ENCODE measurements around the gene AMACR.

DNA sequence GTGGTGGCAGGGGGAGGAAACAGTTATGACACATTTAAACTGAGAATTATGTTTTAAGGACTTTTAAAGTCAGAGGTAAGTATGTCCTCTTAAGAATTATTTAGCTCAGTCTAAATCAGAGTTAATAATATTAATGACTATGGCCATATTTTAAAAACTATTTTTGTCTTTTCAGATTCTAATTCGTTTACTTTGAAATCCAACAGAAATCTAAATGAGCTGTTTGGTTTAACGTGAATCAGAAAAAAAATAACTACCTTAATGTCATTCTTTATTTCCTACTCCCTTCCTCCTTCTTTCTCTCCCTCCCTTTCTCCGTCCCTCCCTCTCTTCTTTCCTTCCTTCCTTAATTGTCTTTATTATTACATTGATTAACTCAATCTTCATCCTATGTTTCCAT is 20.5 kb upstream of the AMACR start:
- TF ChIP-seq, protein P1, sequence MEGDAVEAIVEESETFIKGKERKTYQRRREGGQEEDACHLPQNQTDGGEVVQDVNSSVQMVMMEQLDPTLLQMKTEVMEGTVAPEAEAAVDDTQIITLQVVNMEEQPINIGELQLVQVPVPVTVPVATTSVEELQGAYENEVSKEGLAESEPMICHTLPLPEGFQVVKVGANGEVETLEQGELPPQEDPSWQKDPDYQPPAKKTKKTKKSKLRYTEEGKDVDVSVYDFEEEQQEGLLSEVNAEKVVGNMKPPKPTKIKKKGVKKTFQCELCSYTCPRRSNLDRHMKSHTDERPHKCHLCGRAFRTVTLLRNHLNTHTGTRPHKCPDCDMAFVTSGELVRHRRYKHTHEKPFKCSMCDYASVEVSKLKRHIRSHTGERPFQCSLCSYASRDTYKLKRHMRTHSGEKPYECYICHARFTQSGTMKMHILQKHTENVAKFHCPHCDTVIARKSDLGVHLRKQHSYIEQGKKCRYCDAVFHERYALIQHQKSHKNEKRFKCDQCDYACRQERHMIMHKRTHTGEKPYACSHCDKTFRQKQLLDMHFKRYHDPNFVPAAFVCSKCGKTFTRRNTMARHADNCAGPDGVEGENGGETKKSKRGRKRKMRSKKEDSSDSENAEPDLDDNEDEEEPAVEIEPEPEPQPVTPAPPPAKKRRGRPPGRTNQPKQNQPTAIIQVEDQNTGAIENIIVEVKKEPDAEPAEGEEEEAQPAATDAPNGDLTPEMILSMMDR (conservative IDR thresholded peaks at IDR 0.05; ENCODE audit: low read length) = no peak
- no peak for TF ChIP-seq EZH2phosphoT487 (IDR thresholded peaks at IDR 0.05; ENCODE audit: borderline replicate concordance, low read depth, low read length)

Data from OCI-LY7 (cell line).